K562 (cell line): ENCODE data around the gene PITX1. TPM values are rescaled to one million over a fixed set of nuclear protein-coding genes. Genes with fewer than 3 reads are reported as not detected.
A peak's percentile ranks its signal among the peaks of the same experiment; 100 is the strongest.

ENCODE experiments used
- ESRRA ChIP-seq: fragments of 450-650 bp; IDR thresholded peaks from 2 replicates; pipeline ENCODE4 v1.6.1; 2014; ENCODE audit warnings: low read depth, mild to moderate bottlenecking, moderate library complexity, borderline replicate concordance
- GTF2A2 ChIP-seq: IDR thresholded peaks from 2 replicates; pipeline ENCODE4 v1.6.1; 2016; ENCODE audit warnings: mild to moderate bottlenecking, missing genetic modification characterization, missing compliant biosample characterization
- HBP1 ChIP-seq: fragments of 450-650 bp; formaldehyde crosslinking; IDR thresholded peaks from 2 replicates; pipeline ENCODE4 v1.4.0; 2022; ENCODE audit warnings: missing genetic modification characterization
- MAFG ChIP-seq: fragments of 450-650 bp; conservative IDR thresholded peaks from 2 replicates; pipeline ENCODE4 v1.6.1; 2016; ENCODE audit warnings: missing genetic modification characterization, missing compliant biosample characterization
- MCM5 ChIP-seq: fragments of 450-650 bp; IDR thresholded peaks from 2 replicates; pipeline ENCODE4 v1.6.1; 2016; ENCODE audit warnings: low read depth
- MLLT1 ChIP-seq, 2 experiments: fragments of 450-650 bp; IDR thresholded peaks; 2 replicates each; pipeline ENCODE4 v1.6.1; 2016
- MYC ChIP-seq, 2 experiments: fragments of 250-450 bp in 1 of 2; sonication (Bioruptor Pico) in 1 of 2; IDR thresholded peaks; 2 replicates each; pipeline versions ENCODE4 v1.5.1 to v1.6.1; 2012 to 2021; ENCODE audit warnings: low read depth in 2 of 2, borderline replicate concordance in 1 of 2, improper control_type of control experiment in 1 of 2, low read length in 1 of 2, mild to moderate bottlenecking in 1 of 2, moderate library complexity in 1 of 2
- PHF8 ChIP-seq: fragments of 200-600 bp; sonication (generic); IDR thresholded peaks from 2 replicates; pipeline ENCODE4 v1.6.1; 2012; ENCODE audit warnings: mixed run types, mild to moderate bottlenecking, inconsistent platforms, low read length, moderate library complexity, borderline replicate concordance
- POLR2G ChIP-seq: fragments of 200-400 bp; formaldehyde crosslinking; IDR thresholded peaks from 2 replicates; pipeline ENCODE4 v1.6.1; 2017; ENCODE audit warnings: low read depth, mild to moderate bottlenecking, antibody characterized with exemption, low read length, moderate library complexity
- RBM22 ChIP-seq: fragments of 200-400 bp; formaldehyde crosslinking; IDR thresholded peaks from 2 replicates; pipeline ENCODE4 v1.6.1; 2018; ENCODE audit warnings: low read length, low read depth; ENCODE audit not compliant: poor library complexity, severe bottlenecking
- SRSF3 ChIP-seq: fragments of 200-400 bp; formaldehyde crosslinking; IDR thresholded peaks from 2 replicates; pipeline ENCODE4 v1.6.1; 2016; ENCODE audit warnings: mild to moderate bottlenecking, low read length, moderate library complexity; ENCODE audit not compliant: insufficient read depth
- USF2 ChIP-seq: sonication (generic); formaldehyde crosslinking; IDR thresholded peaks from 2 replicates; pipeline ENCODE4 v1.5.0; 2020; ENCODE audit warnings: missing genetic modification reagents
- ZBTB2 ChIP-seq: fragments of 450-650 bp; IDR thresholded peaks from 2 replicates; pipeline ENCODE4 v1.6.1; 2016; ENCODE audit warnings: antibody characterized with exemption
- ZNF140 ChIP-seq: fragments of 250-450 bp; sonication (Bioruptor Pico); IDR thresholded peaks from 2 replicates; pipeline ENCODE4 v1.8.0; 2021; ENCODE audit warnings: moderate library complexity, mild to moderate bottlenecking, inconsistent platforms
- ZZZ3 ChIP-seq: fragments of 450-650 bp; IDR thresholded peaks from 2 replicates; pipeline ENCODE4 v1.6.1; 2016; ENCODE audit warnings: antibody characterized with exemption, mild to moderate bottlenecking, moderate library complexity
- polyA plus RNA-seq, 8 experiments: library from polyadenylated mRNA; depleted of rRNA in 4 of 8; stranded (reverse) in 5 of 8; unstranded in 3 of 8; fragments of >200 nt; fragmentation: Nextera tagmentation in 2 of 8; fragmentation: Illumina TruSeq in 1 of 8; extraction: Ambion mirVana in 2 of 8; extraction: Trizol in 1 of 8; gene quantifications; 2 replicates each; pipeline versions ENCODE4 v1.2.1 to v1.2.3, GENCODE V29; 2011 to 2014; ENCODE audit warnings: inconsistent platforms in 1 of 8, missing spikeins in 1 of 8
- total RNA-seq, 7 experiments: library from RNA; depleted of rRNA in 6 of 7; stranded (reverse); fragments of >200 nt in 6 of 7; fragmentation: Illumina TruSeq in 2 of 7; extraction: Trizol in 2 of 7; gene quantifications; 2 replicates each; pipeline versions ENCODE4 v1.2.1 to v1.2.3, GENCODE V29; 2011 to 2021; ENCODE audit warnings: low replicate concordance in 1 of 7

Gene PITX1
- total and polyA plus RNA-seq, 9 of the 15 experiments (the other 6 are each of a cell fraction or from before 2014, with no cell fraction given): 0.13 to 88.2 (median 24.9) TPM

- 0 out of 2 replicates have a peak, but pooled peaks have one; percentile 42 for TF ChIP-seq HBP1 (CRISPR knock-in tag)
- TF ChIP-seq POLR2G: peak; percentile 57
- TF ChIP-seq MYC (IDR thresholded peaks at IDR 0.05; ENCODE audit: low read depth, low read length): no peak; the same call in 1 of the 2 replicates
- TF ChIP-seq MYC (CRISPR knock-in tag; IDR thresholded peaks at IDR 0.05; ENCODE audit: borderline replicate concordance, low read depth): peak; percentile 59; the same call in 1 of the 2 replicates
- TF ChIP-seq MLLT1 (IDR thresholded peaks at IDR 0.05): peak; percentile 36 to 71; a peak in 2 of 4 replicates
- no peak for TF ChIP-seq GTF2A2 (tag)
- TF ChIP-seq PHF8: peak; percentile 33; the same call in 1 of the 2 replicates
- TF ChIP-seq ZZZ3: no peak
- 0 out of 2 replicates have a peak, but pooled peaks have one; percentile 31 for TF ChIP-seq SRSF3
- peak; percentile 52 for TF ChIP-seq RBM22
- 0 out of 2 replicates have a peak, but pooled peaks have one; percentile 15 for TF ChIP-seq USF2 (CRISPR knock-in tag)
- no peak for TF ChIP-seq ESRRA
- TF ChIP-seq ZBTB2: peak; percentile 63; the same call in 1 of the 2 replicates
- TF ChIP-seq MCM5: no peak
- no peak for TF ChIP-seq ZNF140 (CRISPR knock-in tag)
- no peak for TF ChIP-seq MAFG (tag)
Measured at GRCh38 chr5:135032999-135033861, 798 bp downstream of the PITX1 start (continued).
